Ishikawa (cell line): ENCODE measurements around the gene RAI14.

ENCODE experiments used
- CEBPB ChIP-seq: IDR thresholded peaks from 2 replicates; pipeline ENCODE4 v1.6.1; 2012
- EGR1 ChIP-seq: IDR thresholded peaks from 2 replicates; pipeline ENCODE4 v1.6.1; 2012
- EP300 ChIP-seq: IDR thresholded peaks from 2 replicates; pipeline ENCODE4 v1.6.1; 2012; ENCODE audit warnings: borderline replicate concordance
- MAX ChIP-seq: IDR thresholded peaks from 2 replicates; pipeline ENCODE4 v1.6.1; 2012
- NFIC ChIP-seq: IDR thresholded peaks from 2 replicates; pipeline ENCODE4 v1.6.1; 2012
- RAD21 ChIP-seq: IDR thresholded peaks from 2 replicates; pipeline ENCODE4 v1.6.1; 2012; ENCODE audit warnings: low read depth
- REST ChIP-seq: IDR thresholded peaks from 2 replicates; pipeline ENCODE4 v1.6.1; 2012; ENCODE audit warnings: low read depth, mild to moderate bottlenecking
- TAF1 ChIP-seq: IDR thresholded peaks from 2 replicates; pipeline ENCODE4 v1.6.1; 2012; ENCODE audit warnings: low read depth, mild to moderate bottlenecking
- TCF12 ChIP-seq: IDR thresholded peaks from 2 replicates; pipeline ENCODE4 v1.6.1; 2012; ENCODE audit warnings: low read depth
- TEAD4 ChIP-seq: IDR thresholded peaks from 2 replicates; pipeline ENCODE4 v1.6.1; 2012
- USF1 ChIP-seq: IDR thresholded peaks from 2 replicates; pipeline ENCODE4 v1.6.1; 2012
- YY1 ChIP-seq: IDR thresholded peaks from 2 replicates; pipeline ENCODE4 v1.6.1; 2012; ENCODE audit warnings: low read depth
- ZBTB7A ChIP-seq: IDR thresholded peaks from 2 replicates; pipeline ENCODE4 v1.6.1; 2012; ENCODE audit warnings: low read depth

- TF ChIP-seq CEBPB: no peak
- no peak for TF ChIP-seq YY1
- TF ChIP-seq RAD21: no peak
- no peak for TF ChIP-seq MAX
- no peak for TF ChIP-seq USF1
- TF ChIP-seq REST: no peak
- no peak for TF ChIP-seq NFIC
- no peak for TF ChIP-seq TAF1
- no peak for TF ChIP-seq TEAD4
- no peak for TF ChIP-seq ZBTB7A
- TF ChIP-seq EGR1: no peak
- no peak for TF ChIP-seq EP300
- TF ChIP-seq TCF12: no peak
Observed at GRCh38 chr5:34863946-34864345, 207.8 kb downstream of the RAI14 start.
